SK-N-SH (cell line): Measurements from ENCODE around the gene NSD2. TPM values are rescaled to one million over a fixed set of nuclear protein-coding genes. Genes with fewer than 3 reads are reported as not detected.

Experiments used
- CTCF ChIA-PET: fragments of 300-600, 350-600 bp; formaldehyde crosslinking; extraction: SDS; loops from one replicate; lab custom pipeline; 2021; lab: Yijun Ruan, JAX
- POLR2A ChIA-PET: fragments of 350-600 bp; sonication (Branson Sonifier 250); formaldehyde crosslinking; extraction: SDS; loops from one replicate; lab custom pipeline; 2020; ENCODE audit warnings: antibody characterized with exemption, inconsistent platforms; lab: Yijun Ruan, JAX
- DNase-seq: peaks from one replicate; pipeline ENCODE4 v3.0.0; 2012
- H2AFZ ChIP-seq: fragments of 200-600 bp; sonication (generic); 2 replicates; pipeline ENCODE4 v1.8.1; 2016; ENCODE audit warnings: antibody characterized with exemption, mild to moderate bottlenecking, low read depth
- H3F3A ChIP-seq: fragments of 200-600 bp; sonication (generic); replicated peaks from 2 replicates; pipeline ENCODE3; 2016; ENCODE audit warnings: antibody characterized with exemption, mild to moderate bottlenecking; ENCODE audit not compliant: insufficient read depth
- H3K27ac ChIP-seq, 2 experiments: fragments of 200-500 bp in 1 of 2; fragments of 200-600 bp in 1 of 2; sonication (Bioruptor generic) in 1 of 2; sonication (generic), shearing (Covaris generic) in 1 of 2; 2 replicates each; pipeline versions ENCODE4 v1.5.1 to v1.6.1; 2014 to 2016; ENCODE audit warnings: low read depth in 2 of 2, inconsistent platforms in 1 of 2, low read length in 1 of 2, mild to moderate bottlenecking in 1 of 2, mixed read lengths in 1 of 2
- H3K27me3 ChIP-seq: fragments of 200-600 bp; sonication (generic), shearing (Covaris generic); 2 replicates; pipeline ENCODE4 v1.6.1; 2016; ENCODE audit warnings: mixed run types; ENCODE audit not compliant: insufficient read depth
- H3K36me3 ChIP-seq, 2 experiments: fragments of 200-500 bp in 1 of 2; fragments of 200-600 bp in 1 of 2; sonication (Bioruptor generic) in 1 of 2; sonication (generic) in 1 of 2; replicated peaks in 1 of 2; 2 replicates each; pipeline versions ENCODE3 to v1.5.1; 2014 to 2016; ENCODE audit warnings: low read length in 1 of 2, mild to moderate bottlenecking in 1 of 2; ENCODE audit not compliant: insufficient read depth in 2 of 2, control insufficient read depth in 1 of 2
- H3K4me1 ChIP-seq, 2 experiments: fragments of 200-500 bp in 1 of 2; fragments of 200-600 bp in 1 of 2; sonication (Bioruptor generic) in 1 of 2; sonication (generic), shearing (Covaris generic) in 1 of 2; 2 replicates each; pipeline versions ENCODE4 v1.5.1 to v1.6.1; 2014 to 2016; ENCODE audit warnings: low read depth in 1 of 2, low read length in 1 of 2, mixed run types in 1 of 2; ENCODE audit not compliant: insufficient read depth in 2 of 2, control insufficient read depth in 1 of 2
- H3K4me2 ChIP-seq: fragments of 200-600 bp; sonication (generic), shearing (Covaris generic); 2 replicates; pipeline ENCODE4 v1.6.1; 2017; ENCODE audit warnings: mixed run types
- H3K4me3 ChIP-seq, 2 experiments: fragments of 200-500 bp in 1 of 2; fragments of 200-600 bp in 1 of 2; sonication (Bioruptor generic) in 1 of 2; sonication (generic), shearing (Covaris generic) in 1 of 2; 2 replicates each; pipeline versions ENCODE4 v1.5.1 to v1.8.1; 2014 to 2016; ENCODE audit warnings: low read depth in 2 of 2, inconsistent platforms in 1 of 2, low read length in 1 of 2, mild to moderate bottlenecking in 1 of 2, mixed read lengths in 1 of 2, moderate library complexity in 1 of 2
- H3K79me2 ChIP-seq: fragments of 200-600 bp; sonication (generic); 2 replicates; pipeline ENCODE4 v1.8.1; 2017; ENCODE audit warnings: mild to moderate bottlenecking; ENCODE audit not compliant: insufficient read depth
- H3K9ac ChIP-seq: fragments of 200-600 bp; sonication (generic); 2 replicates; pipeline ENCODE4 v1.6.1; 2017; ENCODE audit warnings: mixed run types
- H3K9me2 ChIP-seq: fragments of 200-600 bp; sonication (generic); 2 replicates; pipeline ENCODE4 v1.6.1; 2017; ENCODE audit warnings: mixed run types
- H3K9me3 ChIP-seq: fragments of 200-600 bp; sonication (generic); 2 replicates; pipeline ENCODE4 v1.6.1; 2017; ENCODE audit warnings: mixed run types, mild to moderate bottlenecking, moderate library complexity
- H4K20me1 ChIP-seq: fragments of 200-600 bp; sonication (generic); 2 replicates; pipeline ENCODE4 v1.6.1; 2017; ENCODE audit warnings: mild to moderate bottlenecking, mixed run types; ENCODE audit not compliant: insufficient read depth
- CHD2 ChIP-seq: fragments of 150-350 bp; IDR thresholded peaks from 2 replicates; pipeline ENCODE4 v1.6.1; 2018; ENCODE audit warnings: low read length; ENCODE audit not compliant: partially characterized antibody
- ELF1 ChIP-seq: IDR thresholded peaks from 2 replicates; pipeline ENCODE4 v1.4.0; 2012
- EP300 ChIP-seq, 2 experiments: IDR thresholded peaks; 2 replicates each; pipeline versions ENCODE4 v1.4.0 to v1.6.1; 2012; ENCODE audit warnings: borderline replicate concordance in 1 of 2, low read depth in 1 of 2, low read length in 1 of 2
- FOSL2 ChIP-seq: IDR thresholded peaks from 2 replicates; pipeline ENCODE4 v1.4.0; 2012; ENCODE audit warnings: low read depth, mild to moderate bottlenecking, moderate library complexity, borderline replicate concordance
- FOXJ3 ChIP-seq: sonication (generic); formaldehyde crosslinking; IDR thresholded peaks from 2 replicates; pipeline ENCODE4 v1.5.1; 2020; ENCODE audit warnings: mild to moderate bottlenecking, missing genetic modification reagents
- JUND ChIP-seq: IDR thresholded peaks from 2 replicates; pipeline ENCODE4 v1.4.0; 2012
- MEF2A ChIP-seq: IDR thresholded peaks from 2 replicates; pipeline ENCODE4 v1.4.0; 2012; ENCODE audit warnings: low read depth, borderline replicate concordance
- NFIC ChIP-seq: IDR thresholded peaks from 2 replicates; pipeline ENCODE4 v1.4.0; 2012; ENCODE audit warnings: borderline replicate concordance
- NRF1 ChIP-seq: IDR thresholded peaks from 2 replicates; pipeline ENCODE4 v1.6.1; 2012; ENCODE audit warnings: low read depth, mild to moderate bottlenecking, low read length
- RAD21 ChIP-seq: IDR thresholded peaks from 2 replicates; pipeline ENCODE4 v1.6.1; 2012; ENCODE audit warnings: mild to moderate bottlenecking, low read length
- RCOR1 ChIP-seq: fragments of 150-350 bp; IDR thresholded peaks from 2 replicates; pipeline ENCODE4 v1.6.1; 2017; ENCODE audit warnings: antibody characterized with exemption, low read length
- RFX5 ChIP-seq: IDR thresholded peaks from 2 replicates; pipeline ENCODE4 v1.6.1; 2012; ENCODE audit warnings: mild to moderate bottlenecking, improper control_type of control experiment, low read length
- TAF1 ChIP-seq: IDR thresholded peaks from 2 replicates; pipeline ENCODE4 v1.6.1; 2012; ENCODE audit warnings: low read depth, mild to moderate bottlenecking, low read length, moderate library complexity, borderline replicate concordance
- TCF12 ChIP-seq: IDR thresholded peaks from 2 replicates; pipeline ENCODE4 v1.4.0; 2012
- TEAD4 ChIP-seq: IDR thresholded peaks from 2 replicates; pipeline ENCODE4 v1.4.0; 2012; ENCODE audit warnings: mild to moderate bottlenecking, borderline replicate concordance; ENCODE audit not compliant: insufficient read depth
- YY1 ChIP-seq: IDR thresholded peaks from 2 replicates; pipeline ENCODE4 v1.4.0; 2012; ENCODE audit warnings: low read depth, mild to moderate bottlenecking
- WGBS: methylation state at CpG from one replicate; pipeline ENCODE4 v1.1.6; 2017; ENCODE audit warnings: low lambda C conversion rate; 5-methylcytosine and 5-hydroxymethylcytosine counted together
- polyA plus RNA-seq, 3 experiments: library from polyadenylated mRNA; depleted of rRNA; stranded (reverse); fragments of >200 nt; gene quantifications; 2 replicates each; pipeline ENCODE4 v1.2.3, GENCODE V29; 2012
- TF ChIP-seq, protein P1 (sequence below): fragments of 150-350 bp; IDR thresholded peaks from 2 replicates; pipeline ENCODE4 v1.6.1; 2017; ENCODE audit warnings: antibody characterized with exemption, low read length, low read depth, borderline replicate concordance
- TF ChIP-seq, protein P2 (sequence below): IDR thresholded peaks from 2 replicates; pipeline ENCODE4 v1.4.0; 2012; ENCODE audit warnings: low read depth, borderline replicate concordance
- TF ChIP-seq, protein P3 (sequence below): IDR thresholded peaks from 2 replicates; pipeline ENCODE4 v1.4.0; 2012; ENCODE audit warnings: low read depth
- TF ChIP-seq, protein P4 (sequence below): fragments of 200-600 bp; sonication (generic); IDR thresholded peaks from 2 replicates; pipeline ENCODE4 v1.6.1; 2017; ENCODE audit warnings: antibody characterized with exemption, mild to moderate bottlenecking, moderate library complexity

NSD2 gene
- polyA plus RNA-seq, 1 of the 3 experiments (the other 2 are of a cell fraction) = 34.2 TPM

DNA sequence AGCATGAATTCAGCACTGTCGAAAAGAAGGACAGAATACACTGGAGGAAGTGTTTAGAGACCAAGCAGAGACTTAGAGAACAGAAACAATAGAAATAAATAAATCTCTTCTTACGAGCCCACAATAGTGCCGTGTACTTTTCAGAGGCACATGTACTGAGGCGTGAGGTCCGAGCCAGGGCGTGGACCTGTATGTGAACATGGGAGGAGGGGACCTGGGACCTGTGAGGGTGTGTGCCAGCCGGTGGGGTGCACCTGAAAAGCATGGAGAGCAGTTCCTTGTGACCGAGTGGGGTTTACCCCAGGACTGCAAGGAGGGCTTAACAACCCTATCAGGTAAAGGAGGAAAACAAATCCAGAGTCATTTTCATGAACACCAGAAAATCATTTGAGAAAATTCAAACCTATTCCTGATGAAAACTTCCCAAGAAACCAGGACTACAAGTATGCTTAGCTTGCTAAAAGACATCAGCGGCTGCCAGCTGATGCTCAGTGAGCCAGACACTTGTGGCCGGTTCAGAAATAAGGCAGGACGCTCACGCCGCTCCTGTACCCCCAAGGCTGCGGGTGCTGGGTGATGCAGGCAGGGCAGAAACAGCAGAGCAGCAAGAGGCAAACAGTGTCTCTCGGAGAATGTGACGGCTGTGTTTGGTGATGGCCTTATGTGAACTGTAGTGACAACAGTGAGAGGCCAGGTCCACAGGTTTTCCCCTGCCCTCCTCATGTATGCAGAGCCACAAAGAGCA lies 100.4 kb downstream of the NSD2 start:
- H3K36me3 ChIP-seq = peaks cover 32 to 52% of the 10 kb centered on the region in 2 experiments
- H3K4me2 ChIP-seq = no peak overlapping the region
- H3K4me1 ChIP-seq = peaks cover 0 to 11% of the 10 kb centered on the region in 2 experiments; a peak in 1 of 4 replicates
- H3F3A ChIP-seq = peaks cover 3% of the 10 kb centered on the region
- no peak for DNase-seq
- CTCF ChIA-PET = no interaction called here
- no peaks in the 10 kb centered on the region for H3K27me3 ChIP-seq
- H3K4me3 ChIP-seq = no peak overlapping the region
- no peaks in the 10 kb centered on the region for H4K20me1 ChIP-seq
- POLR2A ChIA-PET = no interaction called here
- no peaks in the 10 kb centered on the region for H3K9me3 ChIP-seq
- H3K27ac ChIP-seq = no peak overlapping the region
- H3K79me2 ChIP-seq = peaks cover 31% of the 10 kb centered on the region
- TF ChIP-seq NFIC = no peak
- TF ChIP-seq YY1 = no peak
- TF ChIP-seq ELF1 = no peak
- TF ChIP-seq, protein P1, sequence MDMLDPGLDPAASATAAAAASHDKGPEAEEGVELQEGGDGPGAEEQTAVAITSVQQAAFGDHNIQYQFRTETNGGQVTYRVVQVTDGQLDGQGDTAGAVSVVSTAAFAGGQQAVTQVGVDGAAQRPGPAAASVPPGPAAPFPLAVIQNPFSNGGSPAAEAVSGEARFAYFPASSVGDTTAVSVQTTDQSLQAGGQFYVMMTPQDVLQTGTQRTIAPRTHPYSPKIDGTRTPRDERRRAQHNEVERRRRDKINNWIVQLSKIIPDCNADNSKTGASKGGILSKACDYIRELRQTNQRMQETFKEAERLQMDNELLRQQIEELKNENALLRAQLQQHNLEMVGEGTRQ = no peak
- no peak for TF ChIP-seq FOXJ3 (CRISPR knock-in tag)
- TF ChIP-seq, protein P2, sequence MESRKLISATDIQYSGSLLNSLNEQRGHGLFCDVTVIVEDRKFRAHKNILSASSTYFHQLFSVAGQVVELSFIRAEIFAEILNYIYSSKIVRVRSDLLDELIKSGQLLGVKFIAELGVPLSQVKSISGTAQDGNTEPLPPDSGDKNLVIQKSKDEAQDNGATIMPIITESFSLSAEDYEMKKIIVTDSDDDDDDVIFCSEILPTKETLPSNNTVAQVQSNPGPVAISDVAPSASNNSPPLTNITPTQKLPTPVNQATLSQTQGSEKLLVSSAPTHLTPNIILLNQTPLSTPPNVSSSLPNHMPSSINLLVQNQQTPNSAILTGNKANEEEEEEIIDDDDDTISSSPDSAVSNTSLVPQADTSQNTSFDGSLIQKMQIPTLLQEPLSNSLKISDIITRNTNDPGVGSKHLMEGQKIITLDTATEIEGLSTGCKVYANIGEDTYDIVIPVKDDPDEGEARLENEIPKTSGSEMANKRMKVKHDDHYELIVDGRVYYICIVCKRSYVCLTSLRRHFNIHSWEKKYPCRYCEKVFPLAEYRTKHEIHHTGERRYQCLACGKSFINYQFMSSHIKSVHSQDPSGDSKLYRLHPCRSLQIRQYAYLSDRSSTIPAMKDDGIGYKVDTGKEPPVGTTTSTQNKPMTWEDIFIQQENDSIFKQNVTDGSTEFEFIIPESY = no peak
- no peak for TF ChIP-seq EP300 (IDR thresholded peaks at IDR 0.05; ENCODE audit: borderline replicate concordance in 1 of 2, low read depth in 1 of 2, low read length in 1 of 2)
- no peak for TF ChIP-seq MEF2A
- no peak for TF ChIP-seq TEAD4
- TF ChIP-seq TCF12 = no peak
- TF ChIP-seq JUND = no peak
- no peak for TF ChIP-seq TAF1
- TF ChIP-seq RAD21 = no peak
- no peak for TF ChIP-seq CHD2
- TF ChIP-seq FOSL2 = no peak
- TF ChIP-seq, protein P3, sequence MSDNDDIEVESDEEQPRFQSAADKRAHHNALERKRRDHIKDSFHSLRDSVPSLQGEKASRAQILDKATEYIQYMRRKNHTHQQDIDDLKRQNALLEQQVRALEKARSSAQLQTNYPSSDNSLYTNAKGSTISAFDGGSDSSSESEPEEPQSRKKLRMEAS = no peak
- TF ChIP-seq, protein P4, sequence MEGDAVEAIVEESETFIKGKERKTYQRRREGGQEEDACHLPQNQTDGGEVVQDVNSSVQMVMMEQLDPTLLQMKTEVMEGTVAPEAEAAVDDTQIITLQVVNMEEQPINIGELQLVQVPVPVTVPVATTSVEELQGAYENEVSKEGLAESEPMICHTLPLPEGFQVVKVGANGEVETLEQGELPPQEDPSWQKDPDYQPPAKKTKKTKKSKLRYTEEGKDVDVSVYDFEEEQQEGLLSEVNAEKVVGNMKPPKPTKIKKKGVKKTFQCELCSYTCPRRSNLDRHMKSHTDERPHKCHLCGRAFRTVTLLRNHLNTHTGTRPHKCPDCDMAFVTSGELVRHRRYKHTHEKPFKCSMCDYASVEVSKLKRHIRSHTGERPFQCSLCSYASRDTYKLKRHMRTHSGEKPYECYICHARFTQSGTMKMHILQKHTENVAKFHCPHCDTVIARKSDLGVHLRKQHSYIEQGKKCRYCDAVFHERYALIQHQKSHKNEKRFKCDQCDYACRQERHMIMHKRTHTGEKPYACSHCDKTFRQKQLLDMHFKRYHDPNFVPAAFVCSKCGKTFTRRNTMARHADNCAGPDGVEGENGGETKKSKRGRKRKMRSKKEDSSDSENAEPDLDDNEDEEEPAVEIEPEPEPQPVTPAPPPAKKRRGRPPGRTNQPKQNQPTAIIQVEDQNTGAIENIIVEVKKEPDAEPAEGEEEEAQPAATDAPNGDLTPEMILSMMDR = no peak
- TF ChIP-seq RFX5 = no peak
- TF ChIP-seq RCOR1 = no peak
- no peak for TF ChIP-seq NRF1
- H3K9ac ChIP-seq = no peak overlapping the region
- WGBS = 96% methylated on average over 16 of the region's 16 CpGs
- H3K9me2 ChIP-seq = no peaks in the 10 kb centered on the region
- no peak overlapping the region for H2AFZ ChIP-seq
